ENCODE data around the gene NCOA7.

Gene NCOA7

GRCh38 chr6:125792172-125792571 lies 1.4 kb downstream of the NCOA7 start:
- TF ChIP-seq CTCF (IDR thresholded peaks at IDR 0.05; ENCODE audit: low read depth, low read length, missing control alignments), result no peak
- in situ Hi-C loops (cut with HindIII; ENCODE audit: low sequenced_read_pairs), result loop anchor here (25.0 kb wide), 1 partner anchor 170 kb away; the partner anchor contains the start of gene HINT3
- H3K4me3 ChIP-seq (ENCODE audit: low read depth, low read length), result no peak overlapping the region
- DNase-seq (ENCODE audit: low read depth), result no peak

GRCh38 chr6:125792680-125793079 lies 1.9 kb downstream of the NCOA7 start:
- TF ChIP-seq CTCF (IDR thresholded peaks at IDR 0.05; ENCODE audit: low read depth, low read length, missing control alignments), result no peak
- DNase-seq (ENCODE audit: low read depth), result no peak
- no peak overlapping the region for H3K4me3 ChIP-seq (ENCODE audit: low read depth, low read length)
- in situ Hi-C loops (cut with HindIII; ENCODE audit: low sequenced_read_pairs), result loop anchor here (25.0 kb wide), 1 partner anchor 170 kb away; the partner anchor contains the start of gene HINT3

- no peak for DNase-seq (ENCODE audit: low read depth)
- no peak for TF ChIP-seq CTCF (IDR thresholded peaks at IDR 0.05; ENCODE audit: low read depth, low read length, missing control alignments)
- no peak overlapping the region for H3K4me3 ChIP-seq (ENCODE audit: low read depth, low read length)
- in situ Hi-C loops (cut with HindIII; ENCODE audit: low sequenced_read_pairs), result loop anchor here (25.0 kb wide), 1 partner anchor 169 kb away; the partner anchor contains the start of gene HINT3
These were observed 2.5 kb downstream of the NCOA7 start for GRCh38 chr6:125793280-125793679.

- DNase-seq (ENCODE audit: low read depth), result no peak
- H3K4me3 ChIP-seq (ENCODE audit: low read depth, low read length), result no peak overlapping the region
- in situ Hi-C loops (cut with HindIII; ENCODE audit: low sequenced_read_pairs), result loop anchor here (25.0 kb wide), 1 partner anchor 168 kb away; the partner anchor contains the start of gene HINT3
- TF ChIP-seq CTCF (IDR thresholded peaks at IDR 0.05; ENCODE audit: low read depth, low read length, missing control alignments), result no peak
These were observed 3.1 kb downstream of the NCOA7 start for GRCh38 chr6:125793863-125794262.

GRCh38 chr6:125794342-125795137 lies 3.8 kb downstream of the NCOA7 start:
- no peak overlapping the region for H3K4me3 ChIP-seq (ENCODE audit: low read depth, low read length)
- in situ Hi-C loops (cut with HindIII; ENCODE audit: low sequenced_read_pairs), result loop anchor here (25.0 kb wide), 1 partner anchor 168 kb away; the partner anchor contains the start of gene HINT3
- no peak for TF ChIP-seq CTCF (IDR thresholded peaks at IDR 0.05; ENCODE audit: low read depth, low read length, missing control alignments)

GRCh38 chr6:125795301-125795700 lies 4.5 kb downstream of the NCOA7 start:
- no peak for DNase-seq (ENCODE audit: low read depth)
- H3K4me3 ChIP-seq (ENCODE audit: low read depth, low read length), result no peak overlapping the region
- in situ Hi-C loops (cut with HindIII; ENCODE audit: low sequenced_read_pairs), result loop anchor here (25.0 kb wide), 1 partner anchor 167 kb away; the partner anchor contains the start of gene HINT3
- TF ChIP-seq CTCF (IDR thresholded peaks at IDR 0.05; ENCODE audit: low read depth, low read length, missing control alignments), result no peak

More at GRCh38 chr6:125794342-125795137, 3.8 kb downstream of the NCOA7 start:
- DNase-seq (ENCODE audit: low read depth), result no peak
